G401.6 (cell line): ENCODE measurements around the gene CELF4.

ENCODE experiments used
- FAIRE-seq: peaks from 2 replicates; lab custom pipeline; 2012; peaks lifted over from hg19 to GRCh38; lab: Jason Lieb, UNC

Gene CELF4

DNA sequence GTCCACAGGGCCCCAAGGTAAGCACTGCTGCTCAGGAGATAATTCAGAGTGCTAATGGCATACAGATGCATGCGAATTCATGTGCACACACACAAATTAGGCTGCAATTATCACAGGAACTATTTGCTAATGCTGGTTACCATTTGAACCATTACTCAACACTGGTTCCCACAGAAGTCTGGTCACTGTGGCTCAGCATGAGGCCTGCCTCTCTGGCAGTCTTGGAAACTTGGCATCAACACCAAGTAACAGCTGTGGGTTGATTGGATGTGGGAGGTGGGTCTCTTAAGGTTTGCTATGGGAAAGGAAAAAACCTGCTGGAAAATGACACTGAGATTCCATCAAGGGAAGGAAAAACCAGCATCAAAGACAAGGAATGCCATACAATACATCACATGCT lies 105.0 kb downstream of the CELF4 start:
- FAIRE-seq = no peak

DNA sequence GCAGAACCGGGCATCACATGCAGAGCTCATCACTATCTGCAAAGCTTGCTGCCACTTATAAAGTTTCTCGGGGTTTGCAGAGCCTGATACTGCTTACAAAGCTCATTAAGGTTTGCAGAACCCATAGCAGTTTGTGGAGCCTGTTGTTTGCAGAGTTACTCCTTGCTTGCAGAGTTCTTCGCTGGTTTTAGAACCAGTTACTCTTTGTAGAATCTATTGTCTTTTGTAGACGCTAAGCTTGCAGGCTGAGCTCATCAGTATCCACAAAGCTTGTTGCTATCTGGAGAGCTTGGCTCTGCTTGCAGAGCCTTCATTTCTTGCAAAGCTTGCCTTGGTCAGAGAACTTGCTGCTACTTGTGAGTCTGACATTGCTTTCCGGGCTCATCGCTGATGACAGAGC lies 106.9 kb downstream of the CELF4 start:
- FAIRE-seq = no peak

DNA sequence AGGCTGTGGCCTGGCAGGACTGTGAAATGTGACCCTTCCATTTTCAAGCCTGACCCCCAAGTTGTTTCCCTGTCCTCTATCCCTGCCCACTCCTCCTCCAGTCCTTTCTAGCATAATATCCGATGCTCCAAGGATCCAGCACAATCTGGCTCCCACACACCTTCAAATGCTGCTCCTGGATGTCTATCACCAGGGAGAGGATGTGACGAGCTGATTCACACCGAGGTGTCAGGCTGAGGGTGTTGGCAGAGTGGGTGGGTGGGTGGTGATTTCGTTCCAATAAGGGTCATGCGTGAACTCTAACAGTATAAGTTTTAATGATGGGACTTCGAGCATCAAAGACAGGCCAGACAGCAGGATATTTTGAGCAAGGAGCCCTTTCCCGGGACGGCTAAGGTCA lies 107.8 kb downstream of the CELF4 start:
- no peak for FAIRE-seq

DNA sequence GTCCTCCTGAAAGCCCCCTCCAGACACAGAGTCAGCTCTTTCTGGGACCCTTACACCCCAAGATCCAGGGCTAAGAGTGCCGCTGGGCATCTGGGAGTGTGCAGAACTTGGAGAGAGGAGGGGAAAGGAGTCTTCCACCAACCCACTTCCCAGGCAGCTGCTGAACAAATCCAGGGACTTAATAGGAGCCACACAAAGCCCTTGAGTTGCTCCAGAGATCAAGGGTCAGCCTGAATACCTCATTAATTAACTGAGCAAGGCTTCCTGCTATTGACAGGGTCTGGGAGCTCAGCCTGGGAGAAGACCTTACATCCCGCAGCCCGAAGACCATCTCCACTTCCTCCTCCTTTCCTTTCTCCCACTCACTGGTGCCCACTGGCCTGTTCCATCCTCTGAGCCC lies 108.3 kb downstream of the CELF4 start:
- FAIRE-seq = no peak

DNA sequence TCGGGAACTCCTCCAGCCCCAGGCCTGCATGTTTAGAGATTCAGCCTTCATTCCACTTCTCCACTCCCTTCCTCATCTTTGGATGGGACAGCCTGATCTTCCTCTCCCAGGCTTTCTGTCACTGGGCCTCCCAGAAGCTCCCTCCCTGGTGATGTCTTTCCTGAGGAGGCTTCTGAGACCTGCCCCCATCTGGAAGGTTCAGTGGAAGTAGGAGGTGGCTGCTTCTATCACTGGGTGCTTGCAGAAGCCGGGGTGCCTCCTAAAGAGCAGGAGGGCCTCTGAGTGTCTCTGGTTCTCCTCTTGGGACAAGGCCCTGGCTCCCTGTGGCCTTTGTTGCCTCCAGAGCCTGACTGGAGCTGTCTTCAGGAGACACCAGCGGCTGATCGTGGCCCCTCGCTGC lies 108.7 kb downstream of the CELF4 start:
- FAIRE-seq = no peak

DNA sequence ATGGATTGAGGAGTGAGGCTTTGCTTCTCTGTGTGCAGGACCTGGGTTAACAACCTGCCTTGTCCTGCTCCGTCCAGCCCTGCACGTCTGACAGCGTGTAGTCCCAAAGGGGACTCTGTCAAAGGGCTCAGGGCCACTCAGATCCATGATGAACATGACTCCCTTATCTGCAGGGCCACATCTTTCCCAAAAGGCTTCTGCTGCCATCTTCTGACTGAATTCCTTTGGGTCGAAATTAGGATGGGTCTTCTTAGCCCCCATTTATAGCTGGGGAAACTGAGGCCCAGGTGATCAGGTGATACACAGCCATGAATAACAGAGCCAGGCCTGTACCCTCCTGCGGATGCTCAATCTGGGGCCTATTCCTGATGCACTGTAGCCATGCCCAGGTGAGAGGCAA lies 109.2 kb downstream of the CELF4 start:
- FAIRE-seq = no peak

DNA sequence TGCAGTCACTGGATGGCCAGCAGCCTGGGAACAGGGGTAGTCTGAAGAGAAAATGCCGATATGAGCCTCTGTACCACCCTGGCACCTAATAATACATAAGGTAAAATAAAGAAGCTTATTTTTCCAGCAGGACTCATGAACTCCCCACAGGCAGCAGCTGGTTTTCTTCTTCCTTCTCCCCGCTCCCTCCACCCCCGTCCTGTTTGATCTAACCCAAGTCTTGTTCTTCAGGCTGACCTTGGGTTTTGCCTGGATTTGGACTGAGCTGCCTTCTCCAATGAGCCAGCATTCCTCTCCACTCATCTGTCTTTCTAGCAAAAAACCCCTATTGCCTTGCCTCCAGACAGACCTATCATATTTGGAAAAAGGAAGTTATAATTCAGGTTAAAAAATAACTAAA lies 111.8 kb downstream of the CELF4 start:
- FAIRE-seq = no peak

DNA sequence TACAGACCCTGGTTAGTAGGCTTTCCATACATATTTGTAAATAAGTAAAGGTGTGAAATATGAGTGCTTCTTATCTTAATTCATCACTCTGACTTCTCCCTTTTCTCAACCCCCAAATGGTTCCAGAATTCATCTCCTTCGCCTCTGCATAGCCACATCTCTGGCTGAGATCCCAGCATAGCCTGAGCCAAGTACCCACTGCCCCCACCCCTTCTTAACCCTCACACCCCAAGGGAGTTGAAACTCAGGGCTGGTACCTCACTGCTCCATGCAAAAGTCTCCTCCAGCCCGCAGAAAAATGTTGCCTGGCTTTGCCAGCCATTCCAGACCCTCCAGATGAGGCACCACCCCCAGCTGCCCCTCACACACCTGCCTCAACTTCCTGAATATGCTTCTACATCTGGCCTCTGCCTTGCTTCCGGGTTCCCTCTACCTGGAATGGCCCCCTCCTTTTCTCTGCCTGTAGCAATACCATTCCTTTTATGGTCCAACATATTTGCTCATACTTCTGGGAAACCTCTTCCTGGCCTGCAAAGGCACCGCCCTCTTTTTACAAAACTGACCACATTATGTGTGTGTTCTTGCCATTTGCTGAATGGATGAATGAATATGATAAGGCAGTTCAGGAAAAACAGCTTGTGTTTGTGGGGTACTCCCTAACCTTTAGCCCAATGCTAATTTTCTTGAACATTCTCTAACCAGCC lies 112.8 kb downstream of the CELF4 start:
- FAIRE-seq = no peak

DNA sequence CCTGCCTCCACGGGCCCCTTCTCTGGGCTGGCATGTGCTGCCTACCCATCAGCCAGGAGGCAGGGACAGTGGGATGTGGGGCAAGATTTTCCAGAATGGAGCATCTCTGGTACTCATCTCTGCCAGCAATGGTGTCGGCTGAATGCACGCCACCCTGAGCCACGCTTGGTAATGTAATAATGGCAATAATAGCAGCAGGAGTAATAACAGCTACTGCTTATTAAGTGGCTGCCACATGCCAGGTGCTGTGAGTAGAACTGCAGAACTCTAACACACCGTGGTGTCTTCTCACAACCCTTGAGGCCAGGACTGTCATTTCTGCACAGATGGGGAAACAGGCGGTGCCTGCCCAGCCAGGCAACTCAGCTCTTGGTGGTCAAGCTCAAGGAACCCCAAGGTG lies 113.6 kb downstream of the CELF4 start:
- no peak for FAIRE-seq

DNA sequence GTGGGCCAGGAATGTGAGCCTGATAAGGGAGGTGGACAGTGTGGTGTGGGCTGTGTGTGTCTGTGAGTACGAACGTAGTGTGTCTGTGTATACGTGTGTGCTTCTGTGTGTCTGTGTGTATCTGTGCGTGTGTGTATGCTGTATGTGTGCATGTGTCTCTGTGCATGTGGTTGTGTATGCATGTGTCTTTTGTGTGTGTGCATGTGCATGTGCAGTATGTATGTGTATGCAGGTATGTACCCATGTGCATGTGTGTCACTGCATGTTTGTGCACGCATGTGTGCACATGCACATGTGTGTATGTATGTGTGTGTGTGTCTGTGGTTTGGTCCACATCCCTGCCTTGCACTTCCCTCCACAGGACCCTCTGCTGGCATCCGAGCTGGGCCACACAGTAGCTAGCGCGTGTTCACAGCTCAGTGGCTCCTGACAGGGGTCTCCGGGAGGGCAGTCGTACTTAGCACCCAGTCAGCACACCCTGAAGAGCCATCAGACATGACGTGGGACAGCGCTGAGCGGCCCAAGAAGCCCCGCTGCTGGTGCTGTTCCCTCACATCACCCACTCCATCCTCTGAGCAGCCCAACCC lies 114.3 kb downstream of the CELF4 start:
- FAIRE-seq = no peak

DNA sequence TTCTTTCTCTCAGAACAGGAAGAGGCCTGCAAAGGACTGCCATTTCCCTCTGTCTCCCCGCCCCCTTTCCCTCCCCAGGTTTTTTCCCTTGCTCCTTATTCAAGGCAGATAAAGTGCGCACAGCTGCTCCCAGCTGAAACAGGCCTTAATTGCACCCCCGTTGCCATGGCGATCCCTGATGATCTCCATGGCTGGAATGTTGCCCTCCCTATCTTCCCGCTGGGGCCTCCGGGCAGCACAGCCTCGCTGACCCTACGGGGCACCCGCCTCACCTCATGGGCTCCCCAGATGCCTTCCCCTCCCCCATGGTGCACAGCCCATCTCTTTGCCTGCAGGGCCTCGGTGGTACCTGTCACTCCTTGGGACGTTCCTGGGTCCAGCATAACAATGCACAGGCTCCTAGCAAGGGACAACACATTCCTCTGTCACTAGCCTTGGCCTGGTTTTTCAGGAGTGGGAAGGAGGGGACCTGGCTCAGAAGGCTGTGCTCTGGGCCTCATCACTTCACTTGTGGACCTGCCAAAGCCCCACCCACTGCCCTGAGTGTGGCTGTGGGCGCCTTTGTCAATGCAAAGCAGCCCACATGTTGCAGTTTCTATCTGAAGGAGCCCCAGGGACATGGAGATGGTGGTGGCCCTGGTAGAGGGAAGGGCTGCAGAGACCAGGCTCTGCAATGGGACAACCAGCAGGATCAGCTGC lies 115.0 kb downstream of the CELF4 start:
- FAIRE-seq = no peak

DNA sequence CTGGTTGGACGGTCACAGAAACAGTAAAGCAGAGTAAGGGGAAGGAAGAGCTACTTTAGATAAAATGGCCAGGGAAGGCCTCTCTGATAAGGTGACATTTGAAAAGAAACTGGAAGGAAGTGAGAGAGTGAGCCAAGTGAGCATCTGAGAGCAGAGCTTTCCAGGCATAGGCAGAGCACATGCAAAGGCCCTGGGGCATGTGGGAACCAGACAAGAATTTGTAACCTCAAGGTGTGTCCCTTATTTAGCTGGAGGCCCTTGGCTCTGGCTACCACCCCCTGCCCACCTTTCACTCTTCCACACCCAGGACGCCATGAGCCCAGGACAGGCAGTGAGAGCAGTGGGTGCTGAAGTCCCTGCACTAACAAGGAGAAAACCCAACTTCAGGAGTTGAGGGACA lies 116.0 kb downstream of the CELF4 start:
- FAIRE-seq = no peak

DNA sequence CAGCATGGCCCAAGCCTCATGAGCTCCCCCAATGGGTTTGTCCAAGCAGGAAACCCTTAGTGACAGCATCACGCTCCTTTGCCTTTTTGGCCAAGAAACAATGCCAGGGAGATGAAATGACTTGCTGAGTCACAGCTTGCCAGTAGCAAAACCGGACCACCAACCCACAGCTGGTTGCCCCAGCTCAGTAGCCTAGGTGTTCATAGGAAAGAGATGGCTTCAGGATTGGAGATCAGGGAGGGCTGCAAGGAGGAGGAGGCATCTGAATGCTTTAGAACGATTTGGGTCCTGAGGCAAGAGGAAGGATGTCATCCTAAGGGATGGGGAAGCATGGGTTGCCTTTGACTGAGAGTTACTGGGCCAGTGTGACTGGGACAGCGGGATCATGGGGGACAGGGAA lies 116.7 kb downstream of the CELF4 start:
- no peak for FAIRE-seq

DNA sequence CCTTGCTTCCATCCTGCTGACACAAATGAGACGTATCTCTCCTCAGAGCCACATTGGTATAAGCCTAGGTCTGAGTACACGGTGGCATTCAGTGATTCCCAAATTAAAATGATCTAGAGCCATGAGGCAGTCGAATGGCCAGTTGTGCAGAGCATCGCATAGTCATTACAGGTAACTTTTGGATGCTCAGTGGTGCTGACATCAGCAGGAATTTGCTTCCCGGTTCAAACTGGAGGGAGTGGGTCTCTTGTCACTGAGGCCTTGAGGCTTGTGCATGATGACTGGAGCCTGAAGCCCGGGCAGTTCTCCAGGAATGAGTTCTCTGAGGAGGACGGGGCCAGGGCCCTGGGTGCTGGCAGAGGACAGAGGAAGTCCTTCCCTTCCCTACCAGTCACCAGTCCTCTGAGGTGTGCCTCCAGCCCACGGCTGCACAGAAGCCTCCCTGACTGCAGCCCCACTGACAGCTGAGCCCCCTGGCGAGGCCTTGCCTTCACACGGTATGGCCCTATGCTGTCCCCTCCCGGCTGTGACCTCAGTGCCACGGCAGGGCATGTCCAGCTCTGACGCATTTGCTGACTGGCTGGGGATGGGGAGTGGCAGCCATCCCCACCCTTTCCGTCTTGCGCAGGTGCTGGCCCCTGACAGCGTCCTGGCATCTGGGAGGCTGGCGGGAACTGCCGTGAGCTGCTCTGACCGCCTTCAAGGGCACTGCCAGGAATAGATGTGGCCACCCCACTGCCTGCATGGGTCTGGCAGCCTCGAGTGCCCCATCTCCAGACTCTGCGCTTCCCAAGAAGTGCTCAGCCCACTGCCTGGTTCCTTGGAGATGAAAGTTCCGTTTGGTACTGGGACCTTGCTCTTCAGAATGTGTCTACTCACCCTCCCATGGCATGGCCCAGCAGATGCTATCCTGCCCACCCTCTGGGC lies 117.4 kb downstream of the CELF4 start:
- FAIRE-seq = no peak

DNA sequence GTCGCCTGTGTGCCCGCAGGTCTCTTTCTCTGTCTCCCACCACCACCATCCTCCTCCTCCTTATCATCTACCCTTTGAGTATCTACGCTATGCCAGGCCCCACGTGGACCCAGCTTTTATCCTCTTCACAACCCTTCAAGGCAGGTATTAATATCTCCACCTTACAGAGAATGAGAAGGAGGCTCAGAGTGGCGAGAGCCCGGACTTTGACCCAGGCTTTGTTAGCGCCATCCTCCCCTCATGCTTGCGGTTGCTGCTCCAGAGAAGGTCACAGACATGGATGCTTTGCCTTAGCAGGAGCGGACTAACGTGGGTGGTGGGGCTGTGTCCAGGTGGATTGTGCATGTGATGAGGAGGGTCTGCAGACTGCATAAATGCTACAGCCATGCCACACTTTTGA lies 119.8 kb downstream of the CELF4 start:
- no peak for FAIRE-seq

DNA sequence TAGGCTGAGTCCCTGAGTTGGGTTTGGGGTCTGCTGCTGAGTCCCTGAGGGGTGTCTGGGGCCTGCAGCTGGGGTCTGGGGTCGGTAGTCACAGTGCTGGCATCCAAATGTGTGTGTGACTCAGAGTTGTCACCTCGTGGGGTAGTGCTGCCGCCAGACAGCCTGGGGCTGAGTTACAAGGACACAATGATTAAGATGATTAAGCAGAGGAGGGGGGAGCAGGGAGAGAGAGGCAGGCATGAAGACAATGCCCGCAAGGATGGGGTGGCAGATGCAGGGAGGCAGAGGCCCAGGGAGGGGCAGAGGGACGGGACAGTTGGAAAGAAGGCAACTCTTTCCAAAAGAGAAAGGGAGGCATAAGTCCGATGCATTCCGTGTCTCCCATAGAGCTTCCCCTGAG lies 120.2 kb downstream of the CELF4 start:
- no peak for FAIRE-seq

DNA sequence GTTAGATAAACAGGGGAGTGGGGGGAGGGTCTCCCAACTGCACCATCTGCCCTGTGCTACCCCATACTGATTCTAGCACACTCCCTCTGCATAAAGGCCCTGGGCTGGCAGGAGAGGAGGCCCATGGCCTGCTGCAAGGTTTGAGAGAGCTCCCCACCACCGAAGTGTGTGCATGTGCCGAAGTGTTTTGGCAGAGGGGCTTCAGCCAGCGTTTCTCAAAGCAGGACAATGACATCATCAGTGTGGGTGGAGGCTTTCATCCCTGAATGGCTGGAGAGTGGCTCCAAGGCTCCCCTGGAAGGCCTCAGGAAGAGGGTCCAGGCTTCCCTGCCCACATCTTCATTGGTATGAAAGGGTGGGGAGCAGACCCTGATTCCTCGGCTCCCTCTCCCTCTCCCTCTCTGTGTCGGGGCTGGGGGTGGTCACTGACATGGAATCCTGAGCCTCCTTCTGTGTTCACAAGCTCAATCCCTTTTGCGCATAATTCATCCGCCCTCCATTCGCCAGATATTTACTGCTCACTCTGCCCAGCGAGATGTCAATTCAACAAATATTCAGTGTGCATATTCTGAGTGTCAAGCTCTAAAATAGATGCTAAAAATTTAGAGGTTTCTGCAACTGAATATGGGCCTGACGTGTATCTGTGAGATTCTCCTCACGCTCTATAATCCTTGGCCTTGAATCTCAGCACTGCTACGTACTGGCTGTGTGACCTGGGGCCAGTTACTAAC lies 122.1 kb downstream of the CELF4 start:
- no peak for FAIRE-seq

DNA sequence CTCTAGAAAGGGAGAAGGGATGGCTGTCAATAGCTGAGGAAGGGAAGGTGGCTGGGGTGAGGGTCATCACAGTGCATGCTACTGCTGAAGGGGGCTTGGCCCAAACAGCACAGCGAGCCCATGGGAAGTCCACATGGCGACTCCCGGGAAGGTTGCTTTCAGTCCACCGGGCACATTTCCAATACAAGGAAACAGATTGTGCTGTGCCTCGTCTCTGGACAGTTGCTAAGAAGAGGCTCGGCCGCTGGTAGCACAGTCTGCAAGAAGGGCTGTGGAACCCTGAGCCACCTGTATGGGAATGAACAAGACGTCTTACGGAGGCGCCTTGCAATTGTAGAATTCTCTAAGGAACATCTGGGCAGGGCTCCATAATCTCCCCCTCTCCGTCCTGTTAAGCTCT lies 123.1 kb downstream of the CELF4 start:
- FAIRE-seq = no peak

DNA sequence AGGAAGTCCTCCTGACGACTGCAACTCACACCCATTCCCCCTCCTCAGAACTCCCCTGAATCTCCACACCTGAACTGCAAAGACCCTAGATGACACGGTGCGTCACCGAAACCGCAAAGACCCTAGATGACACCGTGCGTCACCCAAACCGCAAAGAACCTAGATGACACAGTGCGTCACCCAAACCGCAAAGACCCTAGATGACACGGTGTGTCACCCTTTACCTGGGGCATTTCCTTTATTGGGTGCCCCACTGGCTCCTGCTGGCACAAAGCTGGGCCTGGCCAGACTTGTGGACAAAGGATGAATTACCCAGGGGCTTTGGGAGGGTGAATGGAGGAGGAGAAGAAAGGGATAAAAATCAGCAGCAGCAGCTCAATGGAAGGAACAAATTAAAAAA lies 123.8 kb downstream of the CELF4 start:
- no peak for FAIRE-seq

DNA sequence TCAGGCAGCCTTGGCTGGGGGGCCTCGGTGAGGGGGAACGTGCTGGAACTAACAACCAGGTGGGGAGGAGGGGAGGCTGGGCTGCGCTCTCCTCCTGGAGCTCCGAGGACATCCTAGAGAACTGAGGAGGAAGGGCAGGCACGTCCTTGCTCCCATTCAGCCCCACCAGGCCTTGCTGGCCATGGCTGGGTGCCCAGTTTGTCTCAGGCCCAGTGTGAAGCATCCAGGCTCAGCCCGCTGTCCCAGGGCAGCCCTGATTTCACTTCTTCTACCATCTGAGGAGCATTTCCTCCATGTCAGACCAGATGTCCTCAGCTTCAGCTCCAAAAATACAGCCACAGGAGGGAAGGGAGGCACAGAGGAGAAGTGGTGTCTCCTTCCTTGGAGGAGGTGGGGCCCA lies 125.4 kb downstream of the CELF4 start:
- no peak for FAIRE-seq

DNA sequence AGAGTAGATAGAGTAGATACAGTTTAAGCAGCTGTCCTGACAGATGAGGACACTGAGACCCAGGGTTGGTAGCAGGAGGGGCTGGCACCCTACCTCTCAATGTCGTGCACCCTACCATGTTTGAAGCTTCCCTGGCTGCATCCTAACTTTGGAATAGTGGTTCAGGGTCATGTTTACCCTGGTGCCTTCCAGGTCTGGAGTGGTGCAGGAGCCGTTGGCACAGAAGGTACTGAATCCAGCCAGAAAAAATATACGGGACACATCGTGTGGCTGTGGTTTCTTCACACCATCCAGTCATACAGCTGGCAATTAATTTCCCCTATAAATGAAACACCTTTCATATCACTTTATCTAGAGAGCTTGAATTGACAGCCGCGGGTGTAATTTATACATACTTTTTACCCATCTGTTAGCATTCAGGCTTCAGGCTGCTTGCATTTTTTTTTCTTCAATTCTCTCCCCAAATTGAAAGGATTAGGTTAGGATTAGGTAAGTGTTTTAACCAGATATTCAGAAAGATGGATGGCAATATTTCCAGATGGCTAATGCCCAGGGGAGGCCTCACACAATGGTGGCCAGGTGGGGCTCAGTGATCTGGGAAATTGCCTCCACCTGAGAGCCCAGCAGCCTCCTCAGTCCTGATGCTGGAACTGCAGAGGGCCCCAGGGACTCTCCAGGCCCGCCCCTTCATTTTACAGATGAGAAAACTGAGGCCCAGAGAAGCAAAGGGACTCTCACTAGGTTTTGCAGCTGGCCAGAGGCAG lies 127.0 kb downstream of the CELF4 start:
- FAIRE-seq = no peak
